Neutrophil (primary cell): Measurements from ENCODE around the gene CABLES2.

Source experiments
- H3K27ac ChIP-seq: fragments of 200-600 bp; sonication (generic); 2 replicates; pipeline ENCODE4 v1.5.1; 2016; ENCODE audit warnings: mild to moderate bottlenecking, moderate library complexity
- H3K27me3 ChIP-seq: fragments of 200-600 bp; sonication (generic); 2 replicates; pipeline ENCODE4 v1.6.0; 2016; ENCODE audit warnings: mild to moderate bottlenecking
- H3K36me3 ChIP-seq: fragments of 200-600 bp; sonication (generic); 2 replicates; pipeline ENCODE4 v1.5.1; 2017
- H3K4me1 ChIP-seq, 2 experiments: fragments of 200-600 bp in 1 of 2; sonication (generic) in 1 of 2; 1 replicate in 1 of 2; 2 replicates in 1 of 2; pipeline versions ENCODE4 v1.5.1 to v1.6.1; 2013 to 2016; ENCODE audit warnings: low read depth in 1 of 2, low read length in 1 of 2, mild to moderate bottlenecking in 1 of 2, moderate library complexity in 1 of 2; ENCODE audit not compliant: control insufficient read depth in 1 of 2, insufficient read depth in 1 of 2
- H3K4me3 ChIP-seq, 2 experiments: fragments of 200-600 bp in 1 of 2; sonication (generic) in 1 of 2; 1 replicate in 1 of 2; 2 replicates in 1 of 2; pipeline ENCODE4 v1.5.1; 2013 to 2016; ENCODE audit warnings: low read depth in 1 of 2, low read length in 1 of 2, mild to moderate bottlenecking in 1 of 2, moderate library complexity in 1 of 2
- H3K9me3 ChIP-seq: fragments of 200-600 bp; sonication (generic); 2 replicates; pipeline ENCODE4 v1.5.1; 2016
- CTCF ChIP-seq: fragments of 200-600 bp; sonication (generic); IDR thresholded peaks from 2 replicates; pipeline ENCODE4 v1.5.1; 2016; ENCODE audit warnings: antibody characterized with exemption

Gene CABLES2

GRCh38 chr20:62402456-62403150, 4.5 kb downstream of the CABLES2 start:
- no peak for TF ChIP-seq CTCF
- Histone ChIP-seq H3K4me3 (no peak overlapping the region), H3K9me3 (no peaks in the 10 kb centered on the region), H3K27ac (no peak overlapping the region), H3K4me1 (peaks cover 19 to 23% of the 10 kb centered on the region in 2 experiments), H3K36me3 (peaks cover 21% of the 10 kb centered on the region), H3K27me3 (no peaks in the 10 kb centered on the region)

- no peak for TF ChIP-seq CTCF
- H3K36me3 ChIP-seq: peaks cover 24% of the 10 kb centered on the region
- no peaks in the 10 kb centered on the region for H3K27me3 ChIP-seq
- H3K9me3 ChIP-seq: no peaks in the 10 kb centered on the region
- no peak overlapping the region for H3K27ac ChIP-seq
- H3K4me1 ChIP-seq: peaks cover 13 to 16% of the 10 kb centered on the region in 2 experiments
- no peak overlapping the region for H3K4me3 ChIP-seq
Measured at GRCh38 chr20:62401331-62401779, 5.7 kb downstream of the CABLES2 start.

- H3K9me3 ChIP-seq: no peaks in the 10 kb centered on the region
- no peak for TF ChIP-seq CTCF
- H3K4me3 ChIP-seq: no peak overlapping the region
- H3K27me3 ChIP-seq: no peaks in the 10 kb centered on the region
- H3K4me1 ChIP-seq: peaks cover 5 to 8% of the 10 kb centered on the region in 2 experiments
- no peak overlapping the region for H3K27ac ChIP-seq
- H3K36me3 ChIP-seq: peaks cover 32% of the 10 kb centered on the region
Measured at GRCh38 chr20:62400541-62400940, 6.5 kb downstream of the CABLES2 start.

- H3K4me1 ChIP-seq: peaks cover 0 to 3% of the 10 kb centered on the region in 2 experiments
- no peak overlapping the region for H3K4me3 ChIP-seq
- TF ChIP-seq CTCF: no peak
- no peak overlapping the region for H3K27ac ChIP-seq
- H3K27me3 ChIP-seq: no peaks in the 10 kb centered on the region
- H3K36me3 ChIP-seq: peaks cover 35% of the 10 kb centered on the region
- no peaks in the 10 kb centered on the region for H3K9me3 ChIP-seq
Measured at GRCh38 chr20:62400021-62400420, 7.1 kb downstream of the CABLES2 start.

- TF ChIP-seq CTCF: no peak
- Histone ChIP-seq H3K36me3 (peaks cover 51% of the 10 kb centered on the region), H3K4me1 (no peaks in the 10 kb centered on the region)
Measured at GRCh38 chr20:62398120-62398821, 8.8 kb downstream of the CABLES2 start.

More at GRCh38 chr20:62398120-62398821, 8.8 kb downstream of the CABLES2 start:
- H3K27me3 ChIP-seq: no peaks in the 10 kb centered on the region
- H3K27ac ChIP-seq: no peak overlapping the region
- H3K4me3 ChIP-seq: no peak overlapping the region
- H3K9me3 ChIP-seq: no peaks in the 10 kb centered on the region
